ENCODE measurements around the gene NLGN4Y. TPM values are rescaled to one million over a fixed set of nuclear protein-coding genes. Genes with fewer than 3 reads are reported as not detected.

Gene NLGN4Y
- total and polyA plus RNA-seq, 2 donors (not counting 1 experiment from before 2014, with no cell fraction given) = 21.8 TPM; not detected in 1

GRCh38 chrY:14523491-14524271 lies 648 bp upstream of the NLGN4Y start:
- Histone ChIP-seq H3K27ac (ENCODE audit: insufficient read depth, low read length) (no peak overlapping the region), H3K4me1 (ENCODE audit: control insufficient read depth, extremely low read depth, insufficient read depth, low read length) (no peaks in the 10 kb centered on the region), H3K27me3 (ENCODE audit: control insufficient read depth, insufficient read depth, low read length) (no peaks in the 10 kb centered on the region), H3K9ac (ENCODE audit: insufficient read depth, low read length) (no peak overlapping the region), H3K9me3 (ENCODE audit: control insufficient read depth, insufficient read depth, low read depth, low read length) (no peaks in the 10 kb centered on the region), H3K4me3 (replicated peaks in 1 of 4; ENCODE audit: control extremely low read depth in 1 of 4, insufficient read depth in 1 of 4, low read depth in 3 of 4, low read length in 4 of 4) (peak overlapping the region in 3 of 4 experiments; percentile 17 to 73 (median 72)), H3K4me2 (ENCODE audit: extremely low read depth, insufficient read depth, low read length) (no peak overlapping the region), H3K79me2 (ENCODE audit: control insufficient read depth, insufficient read depth, low read length) (no peaks in the 10 kb centered on the region), H2AFZ (ENCODE audit: low read length) (peak overlapping the region; percentile 35), H3K36me3 (ENCODE audit: control insufficient read depth, insufficient read depth, low read length) (no peaks in the 10 kb centered on the region), H4K20me1 (ENCODE audit: control insufficient read depth, extremely low read depth, insufficient read depth, low read length) (no peaks in the 10 kb centered on the region)
- DNase-seq (ENCODE audit: low read depth in 2 of 2) = peak in 1 of 2 donors; percentile 0
- no peak for TF ChIP-seq EZH2 (IDR thresholded peaks at IDR 0.05; ENCODE audit: low read length, missing control alignments)
- TF ChIP-seq, protein P1, sequence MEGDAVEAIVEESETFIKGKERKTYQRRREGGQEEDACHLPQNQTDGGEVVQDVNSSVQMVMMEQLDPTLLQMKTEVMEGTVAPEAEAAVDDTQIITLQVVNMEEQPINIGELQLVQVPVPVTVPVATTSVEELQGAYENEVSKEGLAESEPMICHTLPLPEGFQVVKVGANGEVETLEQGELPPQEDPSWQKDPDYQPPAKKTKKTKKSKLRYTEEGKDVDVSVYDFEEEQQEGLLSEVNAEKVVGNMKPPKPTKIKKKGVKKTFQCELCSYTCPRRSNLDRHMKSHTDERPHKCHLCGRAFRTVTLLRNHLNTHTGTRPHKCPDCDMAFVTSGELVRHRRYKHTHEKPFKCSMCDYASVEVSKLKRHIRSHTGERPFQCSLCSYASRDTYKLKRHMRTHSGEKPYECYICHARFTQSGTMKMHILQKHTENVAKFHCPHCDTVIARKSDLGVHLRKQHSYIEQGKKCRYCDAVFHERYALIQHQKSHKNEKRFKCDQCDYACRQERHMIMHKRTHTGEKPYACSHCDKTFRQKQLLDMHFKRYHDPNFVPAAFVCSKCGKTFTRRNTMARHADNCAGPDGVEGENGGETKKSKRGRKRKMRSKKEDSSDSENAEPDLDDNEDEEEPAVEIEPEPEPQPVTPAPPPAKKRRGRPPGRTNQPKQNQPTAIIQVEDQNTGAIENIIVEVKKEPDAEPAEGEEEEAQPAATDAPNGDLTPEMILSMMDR (conservative IDR thresholded peaks at IDR 0.05 in 1 of 2, IDR thresholded peaks at IDR 0.05 in 1 of 2; ENCODE audit: low read depth in 1 of 2, low read length in 2 of 2) = no peak

GRCh38 chrY:14525315-14525714 lies 986 bp downstream of the NLGN4Y start:
- Histone ChIP-seq H3K36me3 (ENCODE audit: control insufficient read depth, insufficient read depth, low read length) (no peaks in the 10 kb centered on the region), H3K4me2 (ENCODE audit: extremely low read depth, insufficient read depth, low read length) (no peak overlapping the region), H2AFZ (ENCODE audit: low read length) (no peak overlapping the region), H3K27me3 (ENCODE audit: control insufficient read depth, insufficient read depth, low read length) (no peaks in the 10 kb centered on the region), H3K27ac (ENCODE audit: insufficient read depth, low read length) (peak overlapping the region; percentile 43), H3K4me3 (replicated peaks in 1 of 4; ENCODE audit: control extremely low read depth in 1 of 4, insufficient read depth in 1 of 4, low read depth in 3 of 4, low read length in 4 of 4) (peak overlapping the region in 2 of 4 experiments; percentile 72 to 73), H3K9me3 (ENCODE audit: control insufficient read depth, insufficient read depth, low read depth, low read length) (no peaks in the 10 kb centered on the region), H3K79me2 (ENCODE audit: control insufficient read depth, insufficient read depth, low read length) (no peaks in the 10 kb centered on the region), H3K4me1 (ENCODE audit: control insufficient read depth, extremely low read depth, insufficient read depth, low read length) (no peaks in the 10 kb centered on the region), H3K9ac (ENCODE audit: insufficient read depth, low read length) (no peak overlapping the region), H4K20me1 (ENCODE audit: control insufficient read depth, extremely low read depth, insufficient read depth, low read length) (no peaks in the 10 kb centered on the region)
- DNase-seq (ENCODE audit: low read depth in 2 of 2) = peak in 1 of 2 donors; percentile 58
- TF ChIP-seq EZH2 (IDR thresholded peaks at IDR 0.05; ENCODE audit: low read length, missing control alignments) = no peak
- TF ChIP-seq, protein P1 (conservative IDR thresholded peaks at IDR 0.05 in 1 of 2, IDR thresholded peaks at IDR 0.05 in 1 of 2; ENCODE audit: low read depth in 1 of 2, low read length in 2 of 2) = peak in 1 of 2 donors; percentile 32

GRCh38 chrY:14528361-14528760 lies 4.0 kb downstream of the NLGN4Y start:
- Histone ChIP-seq H3K79me2 (ENCODE audit: control insufficient read depth, insufficient read depth, low read length) (no peaks in the 10 kb centered on the region), H4K20me1 (ENCODE audit: control insufficient read depth, extremely low read depth, insufficient read depth, low read length) (no peaks in the 10 kb centered on the region), H2AFZ (ENCODE audit: low read length) (no peak overlapping the region), H3K4me3 (replicated peaks in 1 of 4; ENCODE audit: control extremely low read depth in 1 of 4, insufficient read depth in 1 of 4, low read depth in 3 of 4, low read length in 4 of 4) (no peak overlapping the region), H3K4me2 (ENCODE audit: extremely low read depth, insufficient read depth, low read length) (no peak overlapping the region), H3K27ac (ENCODE audit: insufficient read depth, low read length) (no peak overlapping the region), H3K9ac (ENCODE audit: insufficient read depth, low read length) (no peak overlapping the region), H3K9me3 (ENCODE audit: control insufficient read depth, insufficient read depth, low read depth, low read length) (no peaks in the 10 kb centered on the region), H3K4me1 (ENCODE audit: control insufficient read depth, extremely low read depth, insufficient read depth, low read length) (no peaks in the 10 kb centered on the region), H3K27me3 (ENCODE audit: control insufficient read depth, insufficient read depth, low read length) (no peaks in the 10 kb centered on the region), H3K36me3 (ENCODE audit: control insufficient read depth, insufficient read depth, low read length) (no peaks in the 10 kb centered on the region)
- DNase-seq (ENCODE audit: low read depth in 2 of 2) = no peak
- no peak for TF ChIP-seq EZH2 (IDR thresholded peaks at IDR 0.05; ENCODE audit: low read length, missing control alignments)
- TF ChIP-seq, protein P1 (conservative IDR thresholded peaks at IDR 0.05 in 1 of 2, IDR thresholded peaks at IDR 0.05 in 1 of 2; ENCODE audit: low read depth in 1 of 2, low read length in 2 of 2) = no peak
